Measurements from ENCODE around the gene CYREN.

Gene CYREN

DNA sequence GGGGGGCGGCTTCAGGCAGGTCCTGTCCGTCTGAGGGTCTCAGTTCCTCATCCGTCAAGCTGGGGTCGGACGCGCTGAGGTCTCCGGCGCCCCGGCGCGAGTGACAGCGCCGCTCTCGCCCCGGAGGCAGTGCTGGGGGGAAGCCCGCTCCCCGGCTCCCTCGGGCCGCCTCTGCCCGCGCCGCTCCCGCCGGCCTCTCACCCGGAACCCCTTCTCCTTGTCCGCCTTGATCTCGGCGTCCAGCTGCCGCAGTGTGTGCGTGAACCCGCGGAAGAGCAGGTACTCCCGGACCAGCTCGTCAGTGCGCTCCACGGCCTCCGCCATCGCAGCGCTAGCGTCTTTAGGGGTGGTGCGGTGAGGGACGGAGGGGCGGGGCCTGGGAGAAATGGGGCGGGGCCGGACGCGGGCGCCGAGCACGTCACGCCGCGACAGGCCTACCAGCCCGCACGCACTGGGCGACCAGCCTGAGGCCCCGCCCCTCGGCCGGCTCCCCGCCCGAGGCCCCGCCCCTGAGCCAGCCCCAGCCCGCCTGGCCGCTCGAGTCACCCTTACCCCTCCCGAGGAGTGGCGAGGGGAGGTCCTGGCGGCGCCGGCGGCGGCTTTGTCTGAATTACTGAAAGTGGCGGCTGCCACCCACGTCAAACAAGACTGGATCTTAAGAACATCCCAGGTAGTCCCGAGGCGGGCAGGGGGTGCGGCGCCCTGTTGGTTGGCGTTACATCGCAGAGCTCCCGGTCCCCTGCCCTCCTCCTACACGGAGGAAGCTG, 40.9 kb upstream of the CYREN start, which contains the start of gene WDR91:
TSS of gene WDR91 (minus strand) at position 348 of the 767 bp plus-strand sequence. CDS start at position 324, 24 bp downstream.
- peak within 1 kb of the TSS; percentile 64 to 91 for H3K27ac ChIP-seq (ENCODE audit: insufficient read depth in 1 of 2, low read depth in 1 of 2, low read length in 2 of 2, poor library complexity in 1 of 2, severe bottlenecking in 2 of 2)
- no peaks in the 10 kb centered on the region for H3K27me3 ChIP-seq (replicated peaks in 2 of 5; ENCODE audit: control insufficient read depth in 4 of 5, insufficient read depth in 5 of 5, low read length in 4 of 5)
- ChIA-PET POLR2A (interaction anchor here (0.5 to 1.0 kb wide), 2 partner anchors 13 to 25 kb away, joined by 3 to 4 read pairs; no protein-coding TSS in a partner anchor), CTCF (interaction anchor here (0.8 to 1.6 kb wide), 4 partner anchors 9 to 51 kb away, joined by 3 to 4 read pairs (median 4); no protein-coding TSS in a partner anchor)
- WGBS (ENCODE audit: insufficient coverage) = 0% methylated on average over 66 of the region's 82 CpGs
- H3K36me3 ChIP-seq (ENCODE audit: control insufficient read depth in 4 of 4, insufficient read depth in 4 of 4, low read length in 3 of 4) = no peaks in the 10 kb centered on the region
- peaks cover 29 to 51% (median 46%) of the 10 kb centered on the region in 4 experiments for H3K4me1 ChIP-seq (ENCODE audit: control extremely low read depth in 1 of 4, control insufficient read depth in 4 of 4, insufficient read depth in 4 of 4, low read length in 3 of 4)
- H3K9me3 ChIP-seq (ENCODE audit: control extremely low read depth in 1 of 5, control insufficient read depth in 4 of 5, insufficient read depth in 2 of 5, low read depth in 1 of 5, low read length in 4 of 5) = no peaks in the 10 kb centered on the region
- peak; percentile 91 to 96 (median 96) for DNase-seq
- peak within 1 kb of the TSS; percentile 74 to 96 (median 89) for H3K4me3 ChIP-seq (ENCODE audit: control insufficient read depth in 1 of 7, extremely low read depth in 1 of 7, insufficient read depth in 4 of 7, low read depth in 2 of 7, low read length in 6 of 7)

- Histone ChIP-seq H3K9me3 (ENCODE audit: control extremely low read depth in 1 of 5, control insufficient read depth in 4 of 5, insufficient read depth in 2 of 5, low read depth in 1 of 5, low read length in 4 of 5) (no peaks in the 10 kb centered on the region), H3K27me3 (replicated peaks in 2 of 5; ENCODE audit: control insufficient read depth in 4 of 5, insufficient read depth in 5 of 5, low read length in 4 of 5) (no peaks in the 10 kb centered on the region), H3K4me1 (ENCODE audit: control extremely low read depth in 1 of 4, control insufficient read depth in 4 of 4, insufficient read depth in 4 of 4, low read length in 3 of 4) (peaks cover 31 to 55% (median 48%) of the 10 kb centered on the region in 4 experiments), H3K27ac (ENCODE audit: insufficient read depth in 1 of 2, low read depth in 1 of 2, low read length in 2 of 2, poor library complexity in 1 of 2, severe bottlenecking in 2 of 2) (peak overlapping the region; percentile 64 to 91), H3K4me3 (ENCODE audit: control insufficient read depth in 1 of 7, extremely low read depth in 1 of 7, insufficient read depth in 4 of 7, low read depth in 2 of 7, low read length in 6 of 7) (peak overlapping the region; percentile 72 to 96 (median 89)), H3K36me3 (ENCODE audit: control insufficient read depth in 4 of 4, insufficient read depth in 4 of 4, low read length in 3 of 4) (peaks cover 0 to 4% (median 3%) of the 10 kb centered on the region in 4 experiments)
- DNase-seq = peak in 2 of 3 donors; percentile 60 to 65
- ChIA-PET POLR2A (no interaction called here), CTCF (interaction anchor here (0.8 to 1.6 kb wide), 3 partner anchors 9 to 51 kb away, joined by 3 to 4 read pairs (median 3); no protein-coding TSS in a partner anchor)
- 0% methylated on average over 13 of the region's 13 CpGs for WGBS (ENCODE audit: insufficient coverage)
Observed at GRCh38 chr7:135210888-135211178, 40.3 kb upstream of the CYREN start.

GRCh38 chr7:135209225-135209834, 38.8 kb upstream of the CYREN start:
- Histone ChIP-seq H3K27me3 (replicated peaks in 2 of 5; ENCODE audit: control insufficient read depth in 4 of 5, insufficient read depth in 5 of 5, low read length in 4 of 5) (no peaks in the 10 kb centered on the region), H3K4me3 (ENCODE audit: control insufficient read depth in 1 of 7, extremely low read depth in 1 of 7, insufficient read depth in 4 of 7, low read depth in 2 of 7, low read length in 6 of 7) (peak overlapping the region in 4 of 7 experiments; percentile 19 to 55 (median 25)), H3K36me3 (ENCODE audit: control insufficient read depth in 4 of 4, insufficient read depth in 4 of 4, low read length in 3 of 4) (peaks cover 2 to 18% (median 11%) of the 10 kb centered on the region in 4 experiments), H3K9me3 (ENCODE audit: control extremely low read depth in 1 of 5, control insufficient read depth in 4 of 5, insufficient read depth in 2 of 5, low read depth in 1 of 5, low read length in 4 of 5) (no peaks in the 10 kb centered on the region), H3K27ac (ENCODE audit: insufficient read depth in 1 of 2, low read depth in 1 of 2, low read length in 2 of 2, poor library complexity in 1 of 2, severe bottlenecking in 2 of 2) (no peak overlapping the region), H3K4me1 (ENCODE audit: control extremely low read depth in 1 of 4, control insufficient read depth in 4 of 4, insufficient read depth in 4 of 4, low read length in 3 of 4) (peaks cover 31 to 55% (median 48%) of the 10 kb centered on the region in 4 experiments)
- CTCF ChIA-PET = interaction anchor here (1.2 to 1.6 kb wide), 3 partner anchors 10 to 18 kb away, joined by 3 to 5 read pairs (median 4); no protein-coding TSS in a partner anchor
- DNase-seq = peak in 1 of 3 donors; percentile 6
- POLR2A ChIA-PET = no interaction called here
- 78% methylated on average over 5 of the region's 7 CpGs for WGBS (ENCODE audit: insufficient coverage)

- Histone ChIP-seq H3K36me3 (ENCODE audit: control insufficient read depth in 4 of 4, insufficient read depth in 4 of 4, low read length in 3 of 4) (peaks cover 3 to 27% (median 20%) of the 10 kb centered on the region in 4 experiments), H3K4me3 (ENCODE audit: control insufficient read depth in 1 of 7, extremely low read depth in 1 of 7, insufficient read depth in 4 of 7, low read depth in 2 of 7, low read length in 6 of 7) (peak overlapping the region in 4 of 7 experiments; percentile 2 to 55 (median 26)), H3K27ac (ENCODE audit: insufficient read depth in 1 of 2, low read depth in 1 of 2, low read length in 2 of 2, poor library complexity in 1 of 2, severe bottlenecking in 2 of 2) (peak overlapping the region in 1 of 2 experiments; percentile 30), H3K9me3 (ENCODE audit: control extremely low read depth in 1 of 5, control insufficient read depth in 4 of 5, insufficient read depth in 2 of 5, low read depth in 1 of 5, low read length in 4 of 5) (no peaks in the 10 kb centered on the region), H3K4me1 (ENCODE audit: control extremely low read depth in 1 of 4, control insufficient read depth in 4 of 4, insufficient read depth in 4 of 4, low read length in 3 of 4) (peaks cover 31 to 55% (median 48%) of the 10 kb centered on the region in 4 experiments), H3K27me3 (replicated peaks in 2 of 5; ENCODE audit: control insufficient read depth in 4 of 5, insufficient read depth in 5 of 5, low read length in 4 of 5) (no peaks in the 10 kb centered on the region)
- POLR2A ChIA-PET = no interaction called here
- CTCF ChIA-PET = interaction anchor here (0.9 to 1.6 kb wide), 2 partner anchors 10 to 49 kb away, joined by 3 to 5 read pairs; no protein-coding TSS in a partner anchor
- 33% methylated on average over 6 of the region's 6 CpGs for WGBS (ENCODE audit: insufficient coverage)
- peak; percentile 67 to 91 (median 89) for DNase-seq
Observed at GRCh38 chr7:135208102-135208793, 37.7 kb upstream of the CYREN start.

GRCh38 chr7:135207406-135208101, 37.0 kb upstream of the CYREN start:
- Histone ChIP-seq H3K27ac (ENCODE audit: insufficient read depth in 1 of 2, low read depth in 1 of 2, low read length in 2 of 2, poor library complexity in 1 of 2, severe bottlenecking in 2 of 2) (peak overlapping the region in 1 of 2 experiments; percentile 30), H3K4me3 (ENCODE audit: control insufficient read depth in 1 of 7, extremely low read depth in 1 of 7, insufficient read depth in 4 of 7, low read depth in 2 of 7, low read length in 6 of 7) (peak overlapping the region in 4 of 7 experiments; percentile 10 to 32 (median 21)), H3K4me1 (ENCODE audit: control extremely low read depth in 1 of 4, control insufficient read depth in 4 of 4, insufficient read depth in 4 of 4, low read length in 3 of 4) (peaks cover 31 to 55% (median 48%) of the 10 kb centered on the region in 4 experiments), H3K36me3 (ENCODE audit: control insufficient read depth in 4 of 4, insufficient read depth in 4 of 4, low read length in 3 of 4) (peaks cover 5 to 33% (median 23%) of the 10 kb centered on the region in 4 experiments), H3K9me3 (ENCODE audit: control extremely low read depth in 1 of 5, control insufficient read depth in 4 of 5, insufficient read depth in 2 of 5, low read depth in 1 of 5, low read length in 4 of 5) (no peaks in the 10 kb centered on the region), H3K27me3 (replicated peaks in 2 of 5; ENCODE audit: control insufficient read depth in 4 of 5, insufficient read depth in 5 of 5, low read length in 4 of 5) (no peaks in the 10 kb centered on the region)
- peak in 1 of 3 donors; percentile 14 for DNase-seq
- 63% methylated on average over 7 of the region's 8 CpGs for WGBS (ENCODE audit: insufficient coverage)
- ChIA-PET CTCF (interaction anchor here (0.9 kb wide), 1 partner anchor 48 kb away, joined by 3 read pairs; no protein-coding TSS in a partner anchor), POLR2A (no interaction called here)

DNA sequence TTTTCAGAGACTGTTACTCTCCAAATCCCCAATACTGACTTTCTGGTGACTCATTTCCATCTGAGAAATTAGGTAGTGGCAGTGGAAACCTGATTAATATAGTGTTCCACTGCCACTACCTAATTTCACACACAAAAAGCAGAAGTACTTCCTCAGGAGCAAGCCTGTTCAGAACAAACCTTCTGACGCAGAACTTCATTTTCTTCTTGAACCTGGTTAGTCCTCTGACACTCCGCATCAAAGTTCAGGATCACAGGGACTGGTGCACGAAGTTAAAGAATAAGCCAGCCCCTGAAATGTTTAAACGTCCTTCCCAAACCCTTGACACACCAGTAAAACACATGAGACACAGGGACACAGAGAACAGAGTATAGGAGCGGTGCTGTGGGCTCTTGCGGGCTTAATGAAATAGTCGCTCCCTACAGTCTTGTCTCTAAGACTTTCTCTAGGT, 36.5 kb upstream of the CYREN start:
- no peaks in the 10 kb centered on the region for H3K9me3 ChIP-seq (ENCODE audit: control extremely low read depth in 1 of 5, control insufficient read depth in 4 of 5, insufficient read depth in 2 of 5, low read depth in 1 of 5, low read length in 4 of 5)
- no peaks in the 10 kb centered on the region for H3K27me3 ChIP-seq (replicated peaks in 2 of 5; ENCODE audit: control insufficient read depth in 4 of 5, insufficient read depth in 5 of 5, low read length in 4 of 5)
- H3K4me1 ChIP-seq (ENCODE audit: control extremely low read depth in 1 of 4, control insufficient read depth in 4 of 4, insufficient read depth in 4 of 4, low read length in 3 of 4) = peaks cover 31 to 53% (median 46%) of the 10 kb centered on the region in 4 experiments
- H3K36me3 ChIP-seq (ENCODE audit: control insufficient read depth in 4 of 4, insufficient read depth in 4 of 4, low read length in 3 of 4) = peaks cover 7 to 39% (median 26%) of the 10 kb centered on the region in 4 experiments
- peak; percentile 48 to 88 (median 82) for DNase-seq
- no peak overlapping the region for H3K27ac ChIP-seq (ENCODE audit: insufficient read depth in 1 of 2, low read depth in 1 of 2, low read length in 2 of 2, poor library complexity in 1 of 2, severe bottlenecking in 2 of 2)
- ChIA-PET CTCF (no interaction called here), POLR2A (interaction anchor here (0.8 kb wide), 1 partner anchor 232 kb away, joined by 3 read pairs; no protein-coding TSS in a partner anchor)
- 44% methylated on average over 7 of the region's 7 CpGs for WGBS (ENCODE audit: insufficient coverage)
- peak overlapping the region in 3 of 7 experiments; percentile 10 to 32 (median 26) for H3K4me3 ChIP-seq (ENCODE audit: control insufficient read depth in 1 of 7, extremely low read depth in 1 of 7, insufficient read depth in 4 of 7, low read depth in 2 of 7, low read length in 6 of 7)

Measured in common myeloid progenitor, CD34-positive (primary cell).